ENCODE results near the gene TRPV5. TPM values are rescaled to one million over a fixed set of nuclear protein-coding genes. Genes with fewer than 3 reads are reported as not detected.
A peak's percentile ranks its signal among the peaks of the same experiment; 100 is the strongest.

TRPV5 gene
- total RNA-seq, 5 donors from 2014 or later (not counting 1 experiment from before 2014, with no cell fraction given) = not detected

- peak in 1 of 35 experiments; percentile 9 for DNase-seq
- no peaks in the 10 kb centered on the region for H3K36me3 Mint-ChIP-seq
- WGBS (ENCODE audit: insufficient coverage) = 62% methylated on average over 4 of the region's 7 CpGs
- Histone ChIP-seq H3K4me1 (ENCODE audit: control insufficient read depth in 1 of 2, extremely low read depth in 1 of 2, insufficient read depth in 2 of 2, low read length in 2 of 2) (no peaks in the 10 kb centered on the region), H3K9me3 (no peaks in the 10 kb centered on the region), H3K4me3 (ENCODE audit: control insufficient read depth in 1 of 2, extremely low read depth in 1 of 2, low read length in 1 of 2) (no peak overlapping the region), H3K27me3 (replicated peaks in 1 of 2; ENCODE audit: control insufficient read depth in 2 of 2, extremely low read depth in 1 of 2, insufficient read depth in 2 of 2, low read length in 1 of 2) (peaks cover 0 to 34% of the 10 kb centered on the region in 2 experiments), H3K36me3 (ENCODE audit: control insufficient read depth in 2 of 2, extremely low read depth in 1 of 2, insufficient read depth in 1 of 2, low read length in 1 of 2) (no peaks in the 10 kb centered on the region), H3K27ac (ENCODE audit: low read length) (no peak overlapping the region)
- POLR2A ChIA-PET = no interaction called here
- no peak overlapping the region for H3K4me3 Mint-ChIP-seq
- CTCF ChIA-PET = no interaction called here
- peaks cover 4 to 6% of the 10 kb centered on the region in 2 donors for H3K27me3 Mint-ChIP-seq
- ATAC-seq (replicated peaks in 1 of 4) = no peak
- no peak overlapping the region for H3K27ac Mint-ChIP-seq
- H3K9me3 Mint-ChIP-seq = no peaks in the 10 kb centered on the region
- H3K4me1 Mint-ChIP-seq = no peaks in the 10 kb centered on the region
These were observed 46.7 kb downstream of the TRPV5 start for GRCh38 chr7:142886866-142887265.

- CTCF ChIA-PET = no interaction called here
- Histone ChIP-seq H3K4me1 (ENCODE audit: control insufficient read depth in 1 of 2, extremely low read depth in 1 of 2, insufficient read depth in 2 of 2, low read length in 2 of 2) (peaks cover 0 to 2% of the 10 kb centered on the region in 2 experiments), H3K27ac (ENCODE audit: low read length) (no peak within 1 kb of the TSS), H3K36me3 (ENCODE audit: control insufficient read depth in 2 of 2, extremely low read depth in 1 of 2, insufficient read depth in 1 of 2, low read length in 1 of 2) (no peaks in the 10 kb centered on the region), H3K9me3 (no peaks in the 10 kb centered on the region), H3K4me3 (ENCODE audit: control insufficient read depth in 1 of 2, extremely low read depth in 1 of 2, low read length in 1 of 2) (no peak within 1 kb of the TSS), H3K27me3 (replicated peaks in 1 of 2; ENCODE audit: control insufficient read depth in 2 of 2, extremely low read depth in 1 of 2, insufficient read depth in 2 of 2, low read length in 1 of 2) (peaks cover 0 to 29% of the 10 kb centered on the region in 2 experiments)
- H3K4me3 Mint-ChIP-seq = no peak within 1 kb of the TSS
- H3K9me3 Mint-ChIP-seq = no peaks in the 10 kb centered on the region
- peaks cover 0 to 10% of the 10 kb centered on the region in 2 donors for H3K27me3 Mint-ChIP-seq
- H3K4me1 Mint-ChIP-seq = no peaks in the 10 kb centered on the region
- 78% methylated on average over 9 of the region's 16 CpGs for WGBS (ENCODE audit: insufficient coverage)
- no peak for ATAC-seq (replicated peaks in 1 of 4)
- no peak within 1 kb of the TSS for H3K27ac Mint-ChIP-seq
- H3K36me3 Mint-ChIP-seq = no peaks in the 10 kb centered on the region
- peak in 1 of 35 experiments; percentile 21 for DNase-seq
- POLR2A ChIA-PET = no interaction called here
These were observed 48.0 kb downstream of the TRPV5 start, which contains the start of gene TRPV6 for GRCh38 chr7:142885311-142886230. TSS of gene TRPV6 (minus strand) at chr7:142885745.

- no peaks in the 10 kb centered on the region for H3K9me3 Mint-ChIP-seq
- Histone ChIP-seq H3K27me3 (replicated peaks in 1 of 2; ENCODE audit: control insufficient read depth in 2 of 2, extremely low read depth in 1 of 2, insufficient read depth in 2 of 2, low read length in 1 of 2) (peaks cover 0 to 26% of the 10 kb centered on the region in 2 experiments), H3K36me3 (ENCODE audit: control insufficient read depth in 2 of 2, extremely low read depth in 1 of 2, insufficient read depth in 1 of 2, low read length in 1 of 2) (no peaks in the 10 kb centered on the region), H3K4me1 (ENCODE audit: control insufficient read depth in 1 of 2, extremely low read depth in 1 of 2, insufficient read depth in 2 of 2, low read length in 2 of 2) (peaks cover 0 to 2% of the 10 kb centered on the region in 2 experiments), H3K9me3 (no peaks in the 10 kb centered on the region), H3K4me3 (ENCODE audit: control insufficient read depth in 1 of 2, extremely low read depth in 1 of 2, low read length in 1 of 2) (no peak overlapping the region), H3K27ac (ENCODE audit: low read length) (no peak overlapping the region)
- CTCF ChIA-PET = interaction anchor here in 1 of 2 donors (0.6 kb wide), 1 partner anchor 101 kb away, joined by 3 read pairs; no protein-coding TSS in a partner anchor
- H3K36me3 Mint-ChIP-seq = no peaks in the 10 kb centered on the region
- no peak overlapping the region for H3K27ac Mint-ChIP-seq
- POLR2A ChIA-PET = no interaction called here
- no peak overlapping the region for H3K4me3 Mint-ChIP-seq
- H3K4me1 Mint-ChIP-seq = no peaks in the 10 kb centered on the region
- WGBS (ENCODE audit: insufficient coverage) = 66% methylated on average over 3 of the region's 4 CpGs
- no peak for ATAC-seq (replicated peaks in 1 of 4)
- peaks cover 0 to 10% of the 10 kb centered on the region in 2 donors for H3K27me3 Mint-ChIP-seq
- DNase-seq = peak in 1 of 35 experiments; percentile 11
These were observed 49.3 kb downstream of the TRPV5 start for GRCh38 chr7:142884286-142884640.

- Histone ChIP-seq H3K4me1 (ENCODE audit: control insufficient read depth in 1 of 2, extremely low read depth in 1 of 2, insufficient read depth in 2 of 2, low read length in 2 of 2) (peaks cover 0 to 2% of the 10 kb centered on the region in 2 experiments), H3K4me3 (ENCODE audit: control insufficient read depth in 1 of 2, extremely low read depth in 1 of 2, low read length in 1 of 2) (no peak overlapping the region), H3K27ac (ENCODE audit: low read length) (no peak overlapping the region), H3K36me3 (ENCODE audit: control insufficient read depth in 2 of 2, extremely low read depth in 1 of 2, insufficient read depth in 1 of 2, low read length in 1 of 2) (no peaks in the 10 kb centered on the region), H3K27me3 (replicated peaks in 1 of 2; ENCODE audit: control insufficient read depth in 2 of 2, extremely low read depth in 1 of 2, insufficient read depth in 2 of 2, low read length in 1 of 2) (peaks cover 0 to 22% of the 10 kb centered on the region in 2 experiments), H3K9me3 (no peaks in the 10 kb centered on the region)
- no peak overlapping the region for H3K4me3 Mint-ChIP-seq
- no peaks in the 10 kb centered on the region for H3K4me1 Mint-ChIP-seq
- no peaks in the 10 kb centered on the region for H3K36me3 Mint-ChIP-seq
- 67% methylated on average over 1 of the region's 7 CpGs for WGBS (ENCODE audit: insufficient coverage)
- H3K27ac Mint-ChIP-seq = no peak overlapping the region
- peak in 1 of 35 experiments; percentile 15 for DNase-seq
- peaks cover 0 to 10% of the 10 kb centered on the region in 2 donors for H3K27me3 Mint-ChIP-seq
- CTCF ChIA-PET = interaction anchor here in 1 of 2 donors (1.4 kb wide), 1 partner anchor 9 kb away, joined by 4 read pairs; no protein-coding TSS in a partner anchor
- POLR2A ChIA-PET = no interaction called here
- H3K9me3 Mint-ChIP-seq = no peaks in the 10 kb centered on the region
- ATAC-seq (replicated peaks in 1 of 4) = no peak
These were observed 49.8 kb downstream of the TRPV5 start for GRCh38 chr7:142883571-142884285.

- ChIA-PET CTCF (interaction anchor here in 1 of 2 donors (1.4 kb wide), 1 partner anchor 9 kb away, joined by 4 read pairs; no protein-coding TSS in a partner anchor), POLR2A (no interaction called here)
- Mint-ChIP-seq H3K27me3 (peaks cover 0 to 10% of the 10 kb centered on the region in 2 donors), H3K9me3 (no peaks in the 10 kb centered on the region), H3K36me3 (no peaks in the 10 kb centered on the region), H3K27ac (no peak overlapping the region), H3K4me1 (no peaks in the 10 kb centered on the region), H3K4me3 (no peak overlapping the region)
- peaks cover 0 to 20% of the 10 kb centered on the region in 2 experiments for H3K27me3 ChIP-seq (replicated peaks in 1 of 2; ENCODE audit: control insufficient read depth in 2 of 2, extremely low read depth in 1 of 2, insufficient read depth in 2 of 2, low read length in 1 of 2)
- DNase-seq = no peak
- H3K4me3 ChIP-seq (ENCODE audit: control insufficient read depth in 1 of 2, extremely low read depth in 1 of 2, low read length in 1 of 2) = no peak overlapping the region
- ATAC-seq (replicated peaks in 1 of 4) = no peak
- peaks cover 0 to 2% of the 10 kb centered on the region in 2 experiments for H3K4me1 ChIP-seq (ENCODE audit: control insufficient read depth in 1 of 2, extremely low read depth in 1 of 2, insufficient read depth in 2 of 2, low read length in 2 of 2)
- WGBS (ENCODE audit: insufficient coverage) = 94% methylated on average over 9 of the region's 10 CpGs
- H3K27ac ChIP-seq (ENCODE audit: low read length) = no peak overlapping the region
- no peaks in the 10 kb centered on the region for H3K36me3 ChIP-seq (ENCODE audit: control insufficient read depth in 2 of 2, extremely low read depth in 1 of 2, insufficient read depth in 1 of 2, low read length in 1 of 2)
- no peaks in the 10 kb centered on the region for H3K9me3 ChIP-seq
These were observed 50.4 kb downstream of the TRPV5 start for GRCh38 chr7:142883145-142883544.

- ChIA-PET CTCF (interaction anchor here in 1 of 2 donors (1.4 kb wide), 1 partner anchor 8 kb away, joined by 4 read pairs; no protein-coding TSS in a partner anchor), POLR2A (no interaction called here)
- H3K9me3 ChIP-seq = no peaks in the 10 kb centered on the region
- Mint-ChIP-seq H3K9me3 (no peaks in the 10 kb centered on the region), H3K27me3 (peaks cover 0 to 10% of the 10 kb centered on the region in 2 donors), H3K27ac (no peak overlapping the region), H3K4me3 (no peak overlapping the region), H3K4me1 (no peaks in the 10 kb centered on the region), H3K36me3 (no peaks in the 10 kb centered on the region)
- H3K4me3 ChIP-seq (ENCODE audit: control insufficient read depth in 1 of 2, extremely low read depth in 1 of 2, low read length in 1 of 2) = no peak overlapping the region
- no peak for ATAC-seq (replicated peaks in 1 of 4)
- 93% methylated on average over 3 of the region's 5 CpGs for WGBS (ENCODE audit: insufficient coverage)
- peak in 1 of 35 experiments; percentile 0 for DNase-seq
- no peak overlapping the region for H3K27ac ChIP-seq (ENCODE audit: low read length)
- H3K27me3 ChIP-seq (replicated peaks in 1 of 2; ENCODE audit: control insufficient read depth in 2 of 2, extremely low read depth in 1 of 2, insufficient read depth in 2 of 2, low read length in 1 of 2) = peaks cover 0 to 15% of the 10 kb centered on the region in 2 experiments
- peaks cover 0 to 2% of the 10 kb centered on the region in 2 experiments for H3K4me1 ChIP-seq (ENCODE audit: control insufficient read depth in 1 of 2, extremely low read depth in 1 of 2, insufficient read depth in 2 of 2, low read length in 2 of 2)
- H3K36me3 ChIP-seq (ENCODE audit: control insufficient read depth in 2 of 2, extremely low read depth in 1 of 2, insufficient read depth in 1 of 2, low read length in 1 of 2) = no peaks in the 10 kb centered on the region
These were observed 51.2 kb downstream of the TRPV5 start for GRCh38 chr7:142882338-142882678.

All from T-cell (primary cell).